Stimulated activated CD8-positive, alpha-beta memory T cell treated with anti-CD3 and anti-CD28 coated beads, Interleukin-7, amount 100 ng/mL, for 24 hours (primary cell): ENCODE measurements around the gene KANSL1.

Experiments used
- DNase-seq: peaks from one replicate; pipeline ENCODE4 v3.0.0-alpha.2; 2020; ENCODE audit warnings: low read depth

KANSL1 gene

GRCh38 chr17:46166692-46167249 is 26.5 kb downstream of the KANSL1 start:
- no peak for DNase-seq

GRCh38 chr17:46163929-46164594 is 29.2 kb downstream of the KANSL1 start:
- DNase-seq: no peak

DNA sequence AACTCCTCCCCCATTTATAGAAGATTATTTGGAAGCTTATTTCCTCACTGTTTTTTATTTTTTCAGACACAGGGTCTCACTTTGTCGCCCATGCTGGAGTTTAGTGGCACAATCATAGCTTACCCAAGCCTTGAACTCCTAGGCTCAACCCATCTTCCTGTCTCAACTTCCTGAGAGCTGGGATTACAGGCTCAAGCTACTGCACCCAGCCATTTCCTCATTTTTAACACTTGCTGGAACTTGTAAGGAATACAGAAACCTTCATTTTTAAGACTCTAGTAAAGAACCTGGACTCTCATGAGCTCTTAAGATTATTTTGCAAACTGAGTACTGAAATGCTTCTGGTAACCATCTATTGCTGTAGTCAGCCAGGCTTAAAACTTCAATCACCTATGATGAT is 29.9 kb downstream of the KANSL1 start:
- no peak for DNase-seq

DNA sequence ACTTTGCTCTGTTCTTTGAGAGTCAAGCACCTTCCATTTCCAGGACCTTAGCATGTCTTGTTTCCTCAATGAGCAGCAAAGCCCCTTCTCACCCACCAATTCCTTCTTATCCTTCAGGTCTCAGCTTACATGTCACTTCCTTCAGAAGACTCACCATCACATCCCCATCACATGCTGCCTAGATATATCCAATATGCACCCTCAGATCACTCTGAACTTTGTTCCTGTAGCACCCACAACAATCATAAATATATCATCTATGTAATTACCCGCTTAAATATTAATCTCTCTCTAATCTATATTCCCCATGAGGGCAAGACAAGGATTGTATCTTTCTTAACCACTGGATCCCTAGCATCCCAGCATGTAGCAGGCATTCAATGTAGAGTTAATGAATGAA is 30.4 kb downstream of the KANSL1 start:
- no peak for DNase-seq

- DNase-seq: no peak
These were observed 33.1 kb downstream of the KANSL1 start for GRCh38 chr17:46160169-46160568.

GRCh38 chr17:46159686-46160085 is 33.5 kb downstream of the KANSL1 start:
- no peak for DNase-seq

GRCh38 chr17:46158323-46159296 is 34.6 kb downstream of the KANSL1 start:
- no peak for DNase-seq

- DNase-seq: no peak
These were observed 35.7 kb downstream of the KANSL1 start for GRCh38 chr17:46157443-46158062.

DNA sequence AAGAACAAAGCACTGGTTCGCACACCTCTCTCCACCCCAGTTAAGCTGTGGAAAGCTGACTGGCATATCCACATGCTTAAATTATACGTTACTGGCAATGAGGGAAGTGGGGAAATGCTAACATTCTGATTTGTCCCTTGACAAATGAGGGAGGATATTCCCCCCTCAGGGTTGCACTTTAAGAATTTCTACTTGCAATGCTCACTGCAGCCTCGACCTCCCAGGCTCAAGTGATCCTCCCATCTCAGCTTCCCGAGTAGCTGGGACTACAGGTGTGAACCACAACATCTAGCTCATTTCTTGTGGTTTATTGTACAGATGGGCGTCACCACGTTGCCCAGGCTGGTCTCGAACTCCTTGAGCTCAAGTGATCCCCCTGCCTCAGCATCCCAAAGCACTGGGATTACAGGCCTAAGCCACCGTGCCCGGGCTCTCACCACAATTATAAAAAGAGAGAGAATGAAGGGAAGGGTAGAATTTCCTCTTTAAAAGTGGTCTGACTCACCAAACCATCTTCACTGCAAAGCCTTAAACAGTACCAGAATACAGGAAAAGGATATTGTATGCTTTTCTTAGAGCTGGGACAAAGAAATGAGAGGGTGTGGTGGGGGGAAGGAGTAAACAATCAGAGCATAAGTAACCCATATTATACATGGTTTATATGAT is 38.9 kb downstream of the KANSL1 start:
- DNase-seq: no peak

- DNase-seq: no peak
These were observed 40.8 kb downstream of the KANSL1 start for GRCh38 chr17:46152423-46152822.

DNA sequence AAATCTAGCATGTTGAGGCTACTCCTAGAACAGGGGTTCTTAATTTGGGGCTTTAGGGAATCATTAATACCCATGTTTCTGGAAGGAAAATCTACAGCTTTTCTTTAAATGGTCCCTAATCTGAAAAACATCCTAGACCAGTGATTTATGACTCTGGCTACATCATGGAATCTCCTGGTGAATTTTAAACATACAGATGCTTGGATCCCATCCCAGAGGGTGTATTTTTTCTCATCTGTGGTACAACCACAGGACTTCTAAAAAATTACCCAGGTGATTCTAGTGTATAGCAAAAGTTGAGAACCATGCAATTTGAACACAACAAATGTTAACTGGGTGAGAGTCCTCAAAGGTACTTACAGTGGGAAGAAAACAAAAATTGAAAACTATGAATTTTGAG is 41.5 kb downstream of the KANSL1 start:
- DNase-seq: no peak

GRCh38 chr17:46150216-46150963 is 42.8 kb downstream of the KANSL1 start:
- DNase-seq: no peak

DNA sequence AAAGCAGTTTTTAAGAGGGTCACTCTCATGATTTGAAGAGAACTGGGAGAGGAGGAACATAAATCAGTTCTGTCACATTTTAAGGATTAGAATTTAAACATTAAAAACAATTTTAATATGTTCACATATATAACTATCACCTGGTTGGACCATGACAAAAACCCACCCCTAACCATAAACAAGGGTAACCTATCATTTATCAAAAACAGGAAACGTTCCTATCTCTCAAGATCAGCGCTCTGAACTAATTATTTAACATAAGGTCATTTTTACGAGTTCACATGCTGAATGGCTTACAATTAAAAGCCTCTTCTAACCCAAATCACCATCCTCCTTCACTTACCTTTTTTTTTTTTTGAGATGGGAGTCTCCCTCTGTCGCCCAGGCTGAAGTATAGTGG is 45.0 kb downstream of the KANSL1 start:
- DNase-seq: no peak

- no peak for DNase-seq
These were observed 45.9 kb downstream of the KANSL1 start for GRCh38 chr17:46147296-46147695.

DNA sequence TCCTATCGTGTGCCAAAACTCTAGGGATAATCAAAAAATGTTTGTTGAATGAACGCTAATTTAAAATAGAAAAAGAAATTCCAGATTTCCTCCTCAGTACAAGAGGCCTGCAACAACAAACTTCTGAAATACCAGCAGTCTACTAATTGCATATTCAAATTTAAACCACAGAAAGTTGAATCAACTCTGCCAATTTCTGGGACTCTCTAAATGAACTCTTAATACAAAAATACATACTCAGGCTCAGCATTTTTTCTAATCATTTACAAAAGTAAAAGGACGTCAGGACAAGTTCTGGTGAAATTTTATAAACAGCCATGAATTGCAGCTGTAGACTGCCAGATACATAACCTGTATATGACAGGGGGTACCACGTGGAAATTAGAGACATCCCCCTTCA is 49.0 kb downstream of the KANSL1 start:
- DNase-seq: no peak

GRCh38 chr17:46143827-46144236 is 49.4 kb downstream of the KANSL1 start:
- no peak for DNase-seq

DNA sequence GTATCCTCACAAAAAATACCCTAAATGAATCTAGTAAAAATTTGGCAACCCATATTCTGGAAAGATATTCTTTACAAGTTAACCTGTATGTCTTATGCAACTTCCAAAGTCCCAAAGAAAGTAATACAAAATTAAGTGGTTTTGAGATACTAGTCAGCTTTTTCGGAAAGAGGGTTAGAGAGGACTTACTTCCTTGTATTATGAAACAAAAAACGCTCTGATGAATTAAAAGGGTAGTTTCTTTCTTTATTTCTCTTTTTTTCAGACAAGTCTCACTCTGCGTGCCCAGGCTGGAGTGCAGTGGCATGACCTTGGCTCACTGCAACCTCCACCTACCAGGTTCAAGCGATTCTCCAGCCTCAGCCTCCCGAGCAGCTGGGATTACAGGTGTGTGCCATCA is 51.6 kb downstream of the KANSL1 start:
- no peak for DNase-seq

DNA sequence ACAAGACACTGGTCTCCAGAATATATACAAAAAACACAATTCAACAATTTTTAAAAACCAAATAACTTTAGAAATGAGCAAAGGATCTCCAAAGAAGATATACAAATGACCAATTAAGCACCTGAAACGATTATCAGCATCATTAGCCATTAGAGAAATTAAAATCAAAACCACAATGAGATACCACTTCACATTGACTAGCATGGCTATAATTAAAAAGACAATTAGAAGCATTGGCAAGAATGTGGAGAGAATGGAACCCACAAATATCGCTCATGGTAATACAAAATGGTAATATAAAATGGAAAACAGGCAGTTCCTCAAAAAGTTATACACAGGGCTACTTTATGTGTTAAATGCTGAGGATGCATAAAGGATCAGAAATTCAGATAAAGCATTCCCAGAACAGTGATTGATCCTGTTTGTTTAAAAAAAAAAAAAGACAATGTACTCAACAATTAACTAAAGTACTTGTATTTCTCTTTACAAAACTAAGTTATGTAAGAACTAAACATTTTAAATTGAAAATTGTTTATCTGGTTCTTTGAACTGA is 52.5 kb downstream of the KANSL1 start:
- DNase-seq: no peak

DNA sequence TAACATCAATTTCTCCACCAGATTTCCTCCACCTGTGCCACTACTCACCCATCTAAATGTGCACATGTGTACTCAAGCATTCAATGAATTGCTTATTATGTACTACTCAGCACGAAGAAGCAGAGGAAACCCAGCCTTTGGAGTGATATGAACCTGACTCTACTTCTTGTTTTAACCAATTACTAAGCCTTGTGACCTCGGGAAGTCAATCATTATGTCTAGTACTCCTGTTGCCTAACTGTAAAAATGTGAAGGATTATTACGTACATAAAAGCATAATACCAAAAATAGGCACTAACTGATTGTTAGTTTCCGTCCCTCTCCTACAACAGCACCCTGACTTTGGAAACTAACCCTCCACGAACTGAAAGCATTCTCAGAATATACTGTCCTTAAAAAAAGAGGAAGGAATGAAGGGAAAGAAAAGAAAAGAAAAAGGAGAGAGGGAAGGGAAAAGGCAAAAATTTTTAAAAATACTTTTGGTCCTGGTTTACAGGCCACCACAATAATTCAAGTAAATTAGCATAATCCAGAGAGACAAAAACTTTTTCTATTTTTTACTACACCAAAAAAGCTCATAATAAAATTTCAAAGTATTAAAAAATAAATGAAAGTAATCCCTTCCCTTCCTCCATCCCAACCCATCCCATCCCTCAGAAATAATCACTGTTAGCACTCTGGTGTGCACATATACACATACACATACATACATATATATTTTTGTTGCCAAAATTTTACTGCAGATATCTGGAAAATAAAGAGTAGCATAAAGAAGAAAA is 53.6 kb downstream of the KANSL1 start:
- DNase-seq: no peak

GRCh38 chr17:46138473-46138872 is 54.8 kb downstream of the KANSL1 start:
- no peak for DNase-seq
